ENCODE data around the gene SLC35A2. TPM values are rescaled to one million over a fixed set of nuclear protein-coding genes. Genes with fewer than 3 reads are reported as not detected.
"Not testable (repeated sequence)": the region's sequence is repeated elsewhere in the genome, so short reads cannot be mapped to it uniquely, and the experiment has no call there.

The SLC35A2 gene
- total RNA-seq, 1 donor from 2014 or later, result 40.9 TPM

DNA sequence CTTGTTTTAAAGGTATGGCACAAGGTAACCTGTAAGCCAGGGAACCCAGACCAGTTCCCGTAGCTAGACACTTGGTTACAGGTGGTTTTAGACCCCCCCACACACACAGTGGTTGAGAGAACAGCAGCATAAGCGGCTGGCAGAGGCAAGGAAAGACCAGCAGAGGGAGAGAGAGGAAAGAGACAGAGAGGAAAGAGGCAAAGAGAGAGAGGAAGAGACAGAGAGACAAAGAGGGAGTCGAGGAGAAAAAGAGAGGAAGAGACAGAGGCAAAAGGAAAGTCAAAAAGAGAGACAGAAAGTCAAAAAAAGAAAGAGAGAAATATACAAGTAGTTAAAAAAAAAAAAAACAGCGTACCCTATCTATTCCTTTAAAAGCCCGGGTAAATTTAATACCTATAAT lies 56.5 kb downstream of the SLC35A2 start:
- Histone ChIP-seq H3K4me3 (ENCODE audit: low read depth, low read length) (no peak overlapping the region), H3K36me3 (ENCODE audit: control insufficient read depth, insufficient read depth, low read length) (no peaks in the 10 kb centered on the region), H3K27me3 (ENCODE audit: control insufficient read depth, insufficient read depth, low read length) (no peaks in the 10 kb centered on the region)
- no peak for DNase-seq (ENCODE audit: low read depth)
- TF ChIP-seq, protein P1, sequence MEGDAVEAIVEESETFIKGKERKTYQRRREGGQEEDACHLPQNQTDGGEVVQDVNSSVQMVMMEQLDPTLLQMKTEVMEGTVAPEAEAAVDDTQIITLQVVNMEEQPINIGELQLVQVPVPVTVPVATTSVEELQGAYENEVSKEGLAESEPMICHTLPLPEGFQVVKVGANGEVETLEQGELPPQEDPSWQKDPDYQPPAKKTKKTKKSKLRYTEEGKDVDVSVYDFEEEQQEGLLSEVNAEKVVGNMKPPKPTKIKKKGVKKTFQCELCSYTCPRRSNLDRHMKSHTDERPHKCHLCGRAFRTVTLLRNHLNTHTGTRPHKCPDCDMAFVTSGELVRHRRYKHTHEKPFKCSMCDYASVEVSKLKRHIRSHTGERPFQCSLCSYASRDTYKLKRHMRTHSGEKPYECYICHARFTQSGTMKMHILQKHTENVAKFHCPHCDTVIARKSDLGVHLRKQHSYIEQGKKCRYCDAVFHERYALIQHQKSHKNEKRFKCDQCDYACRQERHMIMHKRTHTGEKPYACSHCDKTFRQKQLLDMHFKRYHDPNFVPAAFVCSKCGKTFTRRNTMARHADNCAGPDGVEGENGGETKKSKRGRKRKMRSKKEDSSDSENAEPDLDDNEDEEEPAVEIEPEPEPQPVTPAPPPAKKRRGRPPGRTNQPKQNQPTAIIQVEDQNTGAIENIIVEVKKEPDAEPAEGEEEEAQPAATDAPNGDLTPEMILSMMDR (IDR thresholded peaks at IDR 0.05; ENCODE audit: insufficient read depth, low read length, poor library complexity, severe bottlenecking), result peak; percentile 22

DNA sequence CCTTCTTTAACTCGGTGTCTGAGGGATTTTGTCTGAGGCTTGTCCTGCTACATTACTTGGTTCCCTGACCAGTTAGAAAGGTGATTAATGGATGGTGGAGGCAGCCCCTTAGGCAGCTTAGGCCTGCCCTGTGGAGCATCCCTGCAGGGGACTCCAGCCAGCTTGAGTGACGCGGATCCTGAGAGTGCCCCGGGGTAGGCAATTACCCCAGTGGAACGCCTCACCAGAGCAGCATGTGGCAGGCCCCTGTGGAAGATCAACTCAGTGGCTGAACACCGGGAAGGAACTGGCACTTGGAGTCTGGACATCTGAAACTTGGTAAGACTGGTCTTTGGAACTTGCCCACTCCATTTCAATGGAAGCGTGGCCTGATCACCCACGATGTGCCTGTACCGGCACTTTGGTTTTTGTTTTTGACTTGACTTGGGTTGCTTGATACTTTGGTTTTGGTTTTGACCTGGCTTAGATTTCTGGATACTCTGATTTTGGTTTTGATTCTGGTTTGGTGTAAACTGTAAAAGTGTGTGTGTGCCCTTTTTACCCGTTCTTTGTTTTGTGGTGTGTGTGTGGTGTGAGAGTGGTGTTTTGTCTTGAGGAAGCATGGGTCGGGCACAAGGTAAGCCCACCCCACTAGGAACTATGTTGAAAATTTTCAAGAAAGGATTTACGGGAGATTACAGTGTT lies 57.2 kb downstream of the SLC35A2 start:
- not testable (repeated sequence) for DNase-seq (ENCODE audit: low read depth); H3K27me3 ChIP-seq (ENCODE audit: control insufficient read depth, insufficient read depth, low read length); H3K4me3 ChIP-seq (ENCODE audit: low read depth, low read length); H3K36me3 ChIP-seq (ENCODE audit: control insufficient read depth, insufficient read depth, low read length)

DNA sequence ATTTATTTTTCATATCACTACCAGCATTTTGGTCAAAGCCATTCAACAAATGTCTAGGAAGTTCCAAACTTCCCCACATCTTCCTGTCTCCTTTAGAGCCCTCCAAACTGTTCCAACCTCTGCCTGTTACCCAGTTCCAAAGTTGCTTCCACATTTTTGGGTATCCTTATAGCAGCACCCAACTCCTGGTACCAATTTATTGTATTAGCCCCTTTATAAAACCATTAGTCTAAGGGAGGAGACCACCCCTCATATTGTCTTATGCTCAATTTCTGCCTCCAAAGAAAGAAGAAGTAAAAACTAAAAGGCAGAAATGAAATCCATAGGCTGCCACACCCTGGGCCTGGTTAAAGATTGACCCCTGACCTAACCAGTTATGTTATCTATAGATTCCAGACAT lies 58.0 kb downstream of the SLC35A2 start:
- DNase-seq (ENCODE audit: low read depth); H3K27me3 ChIP-seq (ENCODE audit: control insufficient read depth, insufficient read depth, low read length); H3K4me3 ChIP-seq (ENCODE audit: low read depth, low read length); H3K36me3 ChIP-seq (ENCODE audit: control insufficient read depth, insufficient read depth, low read length): not testable (repeated sequence)

Other genes starting within 250 kb of the SLC35A2 start
- gene WAS, start 227.8 kb downstream of the SLC35A2 start, total RNA-seq, result 2.2 TPM in 1 of 2 replicates, not detected in the other
- 7.6 and 10.9 TPM in 2 replicates for gene SUV39H1, start 214.9 kb downstream of the SLC35A2 start, total RNA-seq
- not detected in 2 replicates for gene GLOD5, start 149.9 kb downstream of the SLC35A2 start, total RNA-seq
- not detected in 2 replicates for gene GATA1, start 125.1 kb downstream of the SLC35A2 start, total RNA-seq
- 52.5 and 62.6 TPM in 2 replicates for gene HDAC6, start 109.6 kb downstream of the SLC35A2 start, total RNA-seq
- gene ERAS, start 85.1 kb downstream of the SLC35A2 start, total RNA-seq, result not detected in 2 replicates
- gene PCSK1N, start 76.0 kb downstream of the SLC35A2 start, total RNA-seq, result 42.5 and 66.6 TPM in 2 replicates
- 89.4 and 100 TPM in 2 replicates for gene TIMM17B, start 13.9 kb downstream of the SLC35A2 start, total RNA-seq
- gene PQBP1, start 13.7 kb downstream of the SLC35A2 start, total RNA-seq, result 73.2 and 92.5 TPM in 2 replicates
- 6.8 and 7.9 TPM in 2 replicates for gene PIM2, start 7.4 kb upstream of the SLC35A2 start, total RNA-seq
- gene OTUD5, start 46.0 kb upstream of the SLC35A2 start, total RNA-seq, result 51.7 and 56.0 TPM in 2 replicates
- gene KCND1, start 60.2 kb upstream of the SLC35A2 start, total RNA-seq, result 0.67 and 1.6 TPM in 2 replicates
- 25.8 and 31.1 TPM in 2 replicates for gene GRIPAP1, start 90.6 kb upstream of the SLC35A2 start, total RNA-seq
- gene TFE3, start 131.7 kb upstream of the SLC35A2 start, total RNA-seq, result 55.6 and 63.3 TPM in 2 replicates
- 5.5 and 6.4 TPM in 2 replicates for gene CCDC120, start 147.4 kb upstream of the SLC35A2 start, total RNA-seq
- 16.8 and 18.1 TPM in 2 replicates for gene PRAF2, start 162.4 kb upstream of the SLC35A2 start, total RNA-seq
- gene WDR45, start 168.2 kb upstream of the SLC35A2 start, total RNA-seq, result 115 and 117 TPM in 2 replicates
- gene GPKOW, start 212.1 kb upstream of the SLC35A2 start, total RNA-seq, result 26.4 and 35.0 TPM in 2 replicates